GM04503 (cell line): ENCODE data around the gene TST.

Experiments used
- DNase-seq: peaks from one replicate; pipeline ENCODE4 v3.0.0-alpha.2; 2012; ENCODE audit warnings: low read depth

Gene TST

DNA sequence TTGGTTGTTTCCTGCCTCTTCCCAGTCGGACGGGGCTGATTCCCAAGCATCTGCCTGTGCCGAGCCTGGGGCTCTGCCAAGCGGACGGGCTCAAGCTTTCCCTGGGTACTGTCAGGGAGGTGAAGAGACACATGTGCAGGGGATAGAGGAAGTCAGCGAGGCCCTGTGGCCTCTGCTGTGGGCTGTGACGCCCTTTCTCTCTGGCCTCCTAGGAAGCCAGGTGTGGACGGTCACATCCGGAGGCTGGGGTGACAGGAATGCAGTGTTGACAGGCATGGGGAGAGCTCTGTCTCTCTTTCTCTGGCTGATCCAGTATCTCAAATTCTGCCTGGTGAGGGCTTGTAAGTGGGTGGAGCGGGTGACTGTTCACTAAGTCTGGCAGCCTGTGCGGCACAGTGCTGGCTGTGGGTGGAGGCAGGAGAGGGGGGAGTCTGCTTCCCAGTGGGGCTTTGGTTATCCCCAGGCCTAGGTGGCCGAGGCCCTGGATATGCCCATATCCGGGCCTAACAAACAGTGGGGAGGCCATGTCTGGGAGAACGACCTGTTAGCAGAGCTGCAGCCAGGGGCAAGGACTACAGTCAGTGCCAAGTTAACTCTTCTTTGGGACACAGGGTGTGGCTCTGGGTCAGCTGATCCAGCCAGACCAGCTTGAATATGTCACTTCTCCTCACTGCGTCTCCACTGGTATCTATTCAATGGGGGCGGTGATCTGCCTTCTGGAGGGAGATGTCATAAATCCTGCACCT lies 34.2 kb upstream of the TST start:
- DNase-seq: no peak

GRCh38 chr22:37052386-37053309 lies 33.4 kb upstream of the TST start:
- no peak for DNase-seq

DNA sequence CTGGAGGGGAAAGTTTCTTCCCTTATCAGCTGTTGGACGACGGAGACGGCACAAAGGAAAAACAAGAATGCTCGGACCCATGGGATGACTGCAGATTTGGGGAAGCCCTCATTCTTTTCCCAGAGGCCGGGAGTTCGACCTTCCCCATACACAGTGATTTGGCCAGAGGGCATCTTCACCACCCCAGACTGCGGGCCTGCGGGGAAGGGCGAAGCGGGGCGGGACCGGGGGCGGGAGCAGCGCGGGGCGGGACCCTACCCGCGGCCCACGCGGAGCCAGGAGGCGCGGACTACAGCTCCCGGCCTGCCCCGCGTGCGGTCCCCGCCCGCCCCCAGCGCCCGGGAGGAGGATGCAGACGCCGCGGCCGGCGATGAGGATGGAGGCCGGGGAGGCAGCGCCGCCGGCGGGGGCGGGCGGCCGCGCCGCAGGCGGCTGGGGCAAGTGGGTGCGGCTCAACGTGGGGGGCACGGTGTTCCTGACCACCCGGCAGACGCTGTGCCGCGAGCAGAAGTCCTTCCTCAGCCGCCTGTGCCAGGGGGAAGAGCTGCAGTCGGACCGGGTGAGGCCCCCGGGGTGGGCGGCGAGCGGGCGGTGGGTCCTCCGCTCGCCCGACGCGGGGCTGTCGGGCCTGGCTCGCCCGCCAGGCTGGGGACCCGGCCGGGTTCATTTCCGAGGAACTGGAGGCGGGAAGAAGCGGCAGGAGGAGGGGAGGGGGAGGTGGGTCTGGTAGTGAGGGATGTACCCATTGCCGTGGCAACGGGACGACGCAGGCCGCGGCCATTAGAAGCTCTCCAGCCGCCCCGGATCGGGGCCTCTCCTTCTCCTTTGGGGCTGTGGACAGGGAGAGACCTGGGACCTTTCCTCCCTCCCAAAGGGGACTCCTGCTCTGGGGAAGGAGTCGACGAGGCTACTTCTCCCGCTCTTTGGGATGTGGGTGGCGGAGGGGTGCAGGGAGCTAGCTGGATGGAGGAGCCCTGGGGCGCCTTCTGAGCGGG lies 32.4 kb upstream of the TST start, which contains the start of gene KCTD17:
Gene KCTD17 (plus strand): TSS at position 352 of the 995 bp plus-strand sequence. CDS start 19 bp downstream, at position 371.
- no peak for DNase-seq

DNA sequence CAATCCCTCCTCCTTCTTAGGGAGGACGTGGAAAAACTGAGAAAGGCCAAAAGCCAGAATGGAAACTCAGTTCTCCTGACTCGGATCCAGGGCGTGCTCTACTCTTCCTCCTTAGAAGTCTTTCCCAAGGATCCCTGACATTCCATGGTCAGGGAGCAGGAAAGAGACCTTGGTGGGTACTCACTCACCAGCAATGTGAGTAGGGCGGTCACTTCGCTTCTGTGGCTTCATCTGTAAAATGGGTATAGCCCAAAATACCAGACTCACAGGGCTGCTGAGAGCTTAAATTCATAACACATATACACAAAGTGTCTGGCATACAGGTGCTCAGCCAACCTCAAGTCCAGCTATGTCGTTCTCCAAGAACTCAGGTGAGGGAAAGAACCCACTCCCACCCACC lies 31.7 kb upstream of the TST start:
- no peak for DNase-seq

DNA sequence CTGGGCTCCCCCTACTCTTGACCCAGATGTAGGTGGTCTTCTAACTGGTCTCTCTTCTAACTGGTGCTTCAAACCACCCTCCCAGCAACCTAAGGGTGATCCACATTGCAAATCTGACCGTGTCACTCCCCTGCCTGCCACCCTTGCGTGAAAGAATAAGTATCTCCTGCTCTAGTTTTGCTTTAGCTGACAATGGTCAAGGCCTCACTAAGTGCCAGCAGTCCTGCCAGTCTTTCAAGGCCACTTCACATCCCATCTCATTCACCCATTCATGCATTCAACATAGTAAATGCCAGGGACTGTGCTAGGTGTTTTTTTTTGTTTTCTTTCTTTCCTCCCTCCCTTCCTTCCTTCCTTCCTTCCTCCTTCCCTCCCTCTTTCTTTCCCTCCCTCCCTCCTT lies 30.0 kb upstream of the TST start:
- DNase-seq: no peak

- no peak for DNase-seq
These were observed 28.9 kb upstream of the TST start for GRCh38 chr22:37048133-37048532.

DNA sequence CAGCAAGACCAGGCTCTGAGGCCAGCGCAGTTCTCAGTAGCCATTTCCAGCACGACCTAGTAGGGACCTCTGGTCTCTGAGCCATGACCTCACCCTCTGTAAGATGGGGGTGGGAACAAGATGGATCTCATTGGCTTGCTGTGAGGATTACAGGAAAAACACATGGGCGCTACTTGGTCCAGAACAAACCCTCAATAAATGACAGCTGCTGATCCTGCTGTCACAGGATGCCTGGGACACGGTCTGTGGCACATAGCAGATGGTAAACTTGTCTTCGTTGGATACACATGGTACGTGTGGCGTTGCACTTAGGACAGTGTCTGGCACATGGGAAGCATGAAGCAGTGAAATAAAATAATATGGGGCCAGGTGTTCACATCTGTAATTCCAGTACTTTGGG lies 27.8 kb upstream of the TST start:
- DNase-seq: no peak

DNA sequence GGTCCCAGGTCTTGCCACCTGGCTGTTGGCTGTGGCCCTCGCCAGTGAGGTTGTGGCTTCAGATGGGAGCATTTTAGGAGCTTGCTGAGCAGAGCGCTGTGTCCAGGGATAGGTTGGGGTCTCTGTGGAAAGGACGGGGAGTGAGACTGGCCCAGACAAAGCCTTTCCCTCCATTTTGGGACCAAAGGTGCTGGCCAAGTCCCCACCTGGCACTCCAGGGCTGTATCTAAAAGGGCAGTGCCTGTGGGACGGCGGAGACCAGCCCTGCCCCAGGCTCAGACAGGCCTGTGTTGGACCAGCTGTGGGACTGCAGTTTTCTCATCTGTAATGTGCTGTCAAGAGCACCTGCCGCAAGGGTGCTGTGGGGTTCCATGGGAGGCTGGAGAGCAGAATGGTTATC lies 27.3 kb upstream of the TST start:
- no peak for DNase-seq

DNA sequence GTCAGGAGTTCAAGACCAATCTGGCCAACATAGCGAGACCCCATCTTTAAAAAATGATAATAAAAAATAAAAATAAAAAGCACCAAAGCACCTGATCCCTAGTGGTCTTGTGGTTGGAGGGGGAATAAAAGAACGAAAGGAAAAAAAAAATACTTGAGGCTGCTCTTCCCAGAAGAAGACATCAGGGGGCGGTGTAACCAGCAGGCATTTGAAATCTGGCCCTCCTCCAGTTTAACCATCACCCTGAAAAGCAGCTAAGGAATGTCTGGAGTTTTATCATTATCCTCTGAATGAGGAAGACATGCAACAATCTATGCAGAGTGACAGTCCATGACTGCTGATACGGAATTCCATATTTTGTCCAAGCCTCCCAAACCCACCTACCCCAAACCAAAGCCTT lies 26.7 kb upstream of the TST start:
- DNase-seq: no peak

- DNase-seq: no peak
These were observed 25.7 kb upstream of the TST start for GRCh38 chr22:37044634-37045625.

DNA sequence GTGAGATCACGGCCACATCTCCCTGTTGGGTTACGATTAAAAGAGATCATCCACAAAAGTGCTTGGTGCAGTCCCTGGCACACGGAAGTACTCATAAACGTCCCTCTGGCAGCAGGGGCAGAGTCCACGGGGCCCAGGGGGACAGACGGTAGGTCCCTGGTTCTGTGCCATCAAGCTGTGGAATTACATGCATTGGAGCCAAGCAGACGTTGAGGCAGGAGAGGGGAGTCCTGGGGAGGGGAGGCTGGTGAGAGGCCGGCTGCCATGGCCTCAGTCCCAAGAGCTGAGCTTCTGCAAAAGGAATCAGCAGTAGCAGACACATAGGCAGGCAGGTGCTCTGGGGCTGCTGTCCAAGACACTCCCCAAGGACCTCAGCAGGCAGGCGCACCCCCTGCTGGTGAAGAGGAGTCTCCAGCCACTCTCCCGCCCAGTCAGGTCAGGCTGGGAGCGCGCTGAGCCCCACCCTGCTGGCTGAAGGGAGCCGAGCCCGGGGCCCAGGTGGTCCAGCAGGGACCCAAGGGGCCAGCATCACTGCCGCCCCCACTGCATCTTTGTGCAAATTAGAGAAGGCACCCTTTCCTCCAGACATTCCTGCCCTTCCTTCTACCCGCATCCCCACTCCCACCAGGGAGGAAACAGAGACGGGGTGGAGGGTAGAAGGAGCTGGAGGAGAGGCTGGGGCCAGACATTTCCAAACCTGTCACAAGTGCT lies 24.7 kb upstream of the TST start:
- DNase-seq: no peak

DNA sequence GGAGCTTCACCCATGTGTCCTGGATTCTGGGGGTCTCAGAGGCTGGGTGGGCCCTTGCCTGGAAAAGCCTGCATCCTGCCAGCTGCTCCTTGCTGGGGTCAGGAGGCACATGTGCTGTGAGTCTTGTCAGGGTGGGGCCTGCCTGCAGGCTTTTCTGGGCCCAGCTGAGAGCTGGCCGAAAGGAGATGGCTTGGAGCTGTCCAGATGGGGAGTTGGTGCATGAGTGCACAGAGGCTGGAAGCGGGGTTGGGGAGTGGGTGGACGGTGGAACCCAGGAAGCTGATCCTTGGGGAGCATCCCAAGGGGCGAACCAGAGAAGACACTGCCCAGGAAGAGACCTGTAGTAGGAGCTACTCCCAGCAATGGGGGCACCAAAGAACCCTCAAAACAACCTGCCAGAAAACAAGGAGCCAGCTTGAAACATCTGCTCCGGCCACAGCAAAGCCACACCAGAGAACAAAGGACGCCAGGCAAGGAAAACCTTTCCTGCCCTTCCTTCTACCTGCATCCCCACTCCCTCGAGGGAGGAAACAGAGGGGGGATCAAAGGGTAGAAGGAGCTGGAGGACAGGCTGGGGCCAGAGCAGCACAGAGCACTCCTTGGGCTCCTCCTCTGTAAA lies 24.1 kb upstream of the TST start:
- DNase-seq: no peak

DNA sequence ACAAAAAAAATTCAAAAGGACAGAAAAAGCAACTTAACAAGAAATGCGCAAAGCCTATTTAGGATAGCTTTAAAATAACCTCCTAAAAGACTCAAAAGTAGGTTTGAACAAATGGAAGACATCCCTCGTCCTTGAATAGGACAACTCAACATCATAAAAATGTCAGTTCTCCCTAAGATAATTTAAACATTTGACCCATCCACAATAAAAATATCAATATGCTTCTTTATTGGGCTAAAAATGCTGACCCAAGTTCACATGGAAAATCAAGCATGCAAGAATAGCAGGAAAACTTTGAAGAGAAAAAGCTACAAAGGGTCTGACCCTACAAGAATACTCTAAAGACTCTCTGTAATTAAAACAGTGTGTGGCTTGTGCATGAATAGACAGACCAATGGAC lies 20.2 kb upstream of the TST start:
- DNase-seq: no peak

GRCh38 chr22:37037669-37038068 lies 18.4 kb upstream of the TST start:
- DNase-seq: no peak

- DNase-seq: no peak
These were observed 17.6 kb upstream of the TST start for GRCh38 chr22:37036655-37037377.

DNA sequence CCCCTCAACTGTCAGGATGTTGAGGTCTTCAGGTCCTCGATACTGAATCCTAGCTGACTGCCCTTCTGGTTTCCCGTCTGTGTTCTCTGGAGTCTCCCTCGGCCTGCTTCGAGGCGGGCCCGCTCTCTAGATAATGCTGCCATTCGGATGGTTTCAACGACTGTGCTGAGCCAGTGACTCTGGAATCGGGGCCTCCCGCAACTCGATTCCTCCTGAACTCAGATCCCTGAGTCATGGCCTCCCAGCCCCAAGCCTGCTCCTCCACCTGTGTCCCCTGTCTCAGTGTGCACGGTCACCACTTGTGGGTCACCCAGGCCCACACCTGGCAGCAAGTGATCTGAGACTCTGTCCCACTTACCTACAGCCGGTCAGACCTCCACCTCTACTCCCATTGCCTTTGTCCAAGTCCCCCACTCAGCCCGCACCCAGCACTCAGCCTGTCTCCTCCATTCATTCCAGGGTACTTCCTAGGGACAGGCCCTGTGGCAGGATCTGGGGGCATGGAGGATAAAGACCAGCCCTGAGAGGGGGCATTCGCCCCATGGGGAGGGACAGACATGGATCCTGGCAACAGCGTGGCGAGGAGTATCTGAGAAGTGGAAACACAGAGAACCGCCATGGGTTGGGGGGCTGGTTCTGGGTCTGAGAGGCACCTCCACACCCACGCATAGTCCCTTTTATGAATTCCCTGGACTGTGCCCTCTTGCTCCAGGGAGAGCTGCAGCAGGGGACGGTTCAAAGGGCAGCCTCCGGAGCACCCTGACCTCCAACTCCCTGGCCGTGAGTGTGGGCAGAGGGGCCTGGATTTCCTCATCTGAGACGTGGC lies 14.6 kb upstream of the TST start:
- no peak for DNase-seq

GRCh38 chr22:37032535-37033460 lies 13.6 kb upstream of the TST start:
- DNase-seq: no peak
